H1 (cell line): ENCODE data around the gene TAB3. TPM values are rescaled to one million over a fixed set of nuclear protein-coding genes. Genes with fewer than 3 reads are reported as not detected.

Experiments used
- EGR1 ChIP-seq: IDR thresholded peaks from 2 replicates; pipeline ENCODE4 v1.6.1; 2011; ENCODE audit warnings: low read depth, low read length, borderline replicate concordance
- SP4 ChIP-seq: IDR thresholded peaks from 2 replicates; pipeline ENCODE4 v1.6.1; 2012; ENCODE audit warnings: low read length, inconsistent platforms
- polyA plus RNA-seq, 7 experiments: library from polyadenylated mRNA; depleted of rRNA in 3 of 7; stranded (reverse) in 5 of 7; unstranded in 2 of 7; fragments of >200 nt in 5 of 7; fragments of 200-250 nt in 2 of 7; gene quantifications; 1 replicate in 5 of 7; 2 replicates in 1 of 7; 4 replicates in 1 of 7; pipeline versions ENCODE4 v1.2.1 to v1.2.3, GENCODE V29; 2011 to 2013; ENCODE audit warnings: missing spikeins in 2 of 7, mixed read lengths in 2 of 7
- total RNA-seq: library from RNA; stranded (reverse); fragmentation: NEBNext Ultra II Directional; extraction: Animal tissue kit (Norgen Biotek cat#: 25700); gene quantifications from 2 replicates; pipeline ENCODE4 v1.2.1, GENCODE V29; 2021

Gene TAB3
- total and polyA plus RNA-seq, 2 of the 8 experiments (the other 6 are each of a cell fraction or from before 2014, with no cell fraction given), result 12.7 to 12.9 TPM

DNA sequence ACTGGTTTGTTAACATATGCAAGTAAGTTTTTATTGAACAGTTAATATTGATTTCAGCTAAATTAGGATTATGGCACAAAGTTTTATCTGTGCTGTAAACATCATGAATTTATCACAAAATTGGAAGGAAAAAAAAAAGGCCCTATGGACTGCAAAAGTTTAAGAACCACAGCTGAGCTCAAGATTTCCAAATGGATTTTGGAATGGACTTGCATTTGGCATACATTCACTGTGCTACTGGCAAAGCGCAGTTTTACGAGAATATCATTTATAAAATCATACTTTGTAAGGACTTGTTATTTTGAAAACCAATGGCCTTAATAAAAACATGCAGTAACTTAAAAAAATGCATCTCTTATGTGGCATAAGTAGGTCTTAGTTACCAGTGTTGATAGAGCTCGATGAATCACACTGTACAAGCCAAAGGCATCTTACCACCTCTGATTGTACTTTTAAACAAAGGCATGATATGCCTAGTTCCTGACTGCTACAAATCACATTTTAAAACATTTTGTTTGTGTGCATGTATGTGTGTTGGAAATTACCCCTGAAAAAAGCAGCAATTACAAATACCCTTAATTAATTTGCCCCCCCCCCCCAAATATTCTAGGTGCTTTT is 58.6 kb downstream of the TAB3 start (continued):
- TF ChIP-seq EGR1, result no peak
- no peak for TF ChIP-seq SP4
